CD4-positive, alpha-beta T cell treated with Interleukin-15 for 4 hours (primary cell): ENCODE measurements around the gene ZNF609.
"Not testable (repeated sequence)": the region's sequence is repeated elsewhere in the genome, so short reads cannot be mapped to it uniquely, and the experiment has no call there.

Source experiments
- DNase-seq: peaks from one replicate; pipeline ENCODE4 v3.0.0-alpha.2; 2020; ENCODE audit warnings: low spot score

Gene ZNF609

GRCh38 chr15:64623347-64623996, 163.1 kb downstream of the ZNF609 start:
- no peak for DNase-seq

DNA sequence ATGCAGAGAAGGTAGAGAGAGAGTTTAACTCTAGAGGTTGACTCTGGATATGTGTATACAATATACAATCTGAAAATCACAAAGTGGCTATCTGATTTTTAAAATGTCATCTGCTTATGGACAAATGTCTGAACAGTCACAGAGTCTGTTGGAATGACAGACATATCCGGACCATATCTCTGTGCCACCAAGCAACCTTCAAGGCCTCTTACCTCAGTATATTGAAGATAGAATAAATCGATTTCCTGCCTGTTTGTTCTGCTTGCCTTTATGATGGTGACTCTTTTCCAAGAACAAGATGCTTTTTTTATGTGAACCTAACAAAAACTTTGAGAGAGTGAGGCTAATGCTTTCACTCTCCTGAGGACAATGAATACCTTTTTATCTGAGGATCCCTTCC, 163.9 kb downstream of the ZNF609 start:
- DNase-seq: peak; percentile 40

GRCh38 chr15:64629063-64629462, 168.7 kb downstream of the ZNF609 start:
- DNase-seq: no peak

DNA sequence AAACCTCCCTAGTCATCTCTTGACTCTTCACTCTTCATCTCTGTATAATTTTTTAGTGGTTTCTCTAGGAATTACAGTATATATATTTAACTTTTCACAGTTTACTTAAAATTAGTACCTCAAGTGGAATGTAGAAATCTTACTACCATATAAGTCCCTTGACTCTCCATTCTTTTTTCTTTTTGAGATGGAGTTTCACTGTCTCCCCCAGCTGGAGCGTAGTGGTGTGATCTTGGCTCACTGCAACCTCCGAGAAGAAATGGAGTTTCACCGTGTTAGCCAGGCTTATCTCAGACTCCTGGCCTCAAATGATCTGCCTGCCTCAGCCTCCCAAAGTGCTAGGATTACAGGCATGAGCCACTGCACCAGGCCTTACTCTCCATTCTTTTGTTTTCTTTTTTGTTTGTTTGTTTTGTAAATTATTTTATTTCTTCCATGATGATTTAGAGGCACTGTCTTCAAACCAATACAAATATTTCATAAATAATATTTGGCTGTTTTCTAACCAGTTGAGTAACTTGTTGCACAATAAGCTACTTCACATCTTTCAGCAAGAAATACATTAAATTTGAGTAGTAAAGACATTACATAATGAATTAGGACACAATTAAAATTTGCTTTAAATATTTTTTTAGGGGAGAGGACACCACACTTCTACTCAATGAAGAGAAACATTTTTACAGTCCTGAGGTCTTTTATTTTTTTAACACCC, 170.2 kb downstream of the ZNF609 start:
- DNase-seq: no peak

- DNase-seq: not testable (repeated sequence)
These were observed 172.3 kb downstream of the ZNF609 start for GRCh38 chr15:64632639-64633038.

GRCh38 chr15:64633332-64633731, 173.0 kb downstream of the ZNF609 start:
- DNase-seq: no peak

DNA sequence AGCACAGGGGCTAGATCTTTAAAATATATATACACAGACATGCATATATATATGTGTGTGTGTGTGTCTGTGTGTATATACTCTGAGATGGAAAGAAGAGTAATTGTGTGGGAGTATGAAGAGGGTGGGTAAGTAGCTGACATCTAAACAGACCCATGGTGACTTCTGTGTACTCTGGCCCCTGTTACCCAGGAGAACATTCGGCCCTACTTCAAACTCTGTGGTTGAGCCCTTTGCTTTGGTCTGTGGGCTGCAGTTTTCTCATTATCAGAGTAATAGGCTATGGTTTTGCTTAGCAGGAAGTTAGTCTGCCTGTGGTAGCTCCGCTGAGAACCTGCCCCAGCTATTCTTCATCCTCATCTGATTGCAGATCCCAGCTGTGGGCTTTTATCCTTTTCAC, 173.6 kb downstream of the ZNF609 start:
- peak; percentile 68 for DNase-seq

DNA sequence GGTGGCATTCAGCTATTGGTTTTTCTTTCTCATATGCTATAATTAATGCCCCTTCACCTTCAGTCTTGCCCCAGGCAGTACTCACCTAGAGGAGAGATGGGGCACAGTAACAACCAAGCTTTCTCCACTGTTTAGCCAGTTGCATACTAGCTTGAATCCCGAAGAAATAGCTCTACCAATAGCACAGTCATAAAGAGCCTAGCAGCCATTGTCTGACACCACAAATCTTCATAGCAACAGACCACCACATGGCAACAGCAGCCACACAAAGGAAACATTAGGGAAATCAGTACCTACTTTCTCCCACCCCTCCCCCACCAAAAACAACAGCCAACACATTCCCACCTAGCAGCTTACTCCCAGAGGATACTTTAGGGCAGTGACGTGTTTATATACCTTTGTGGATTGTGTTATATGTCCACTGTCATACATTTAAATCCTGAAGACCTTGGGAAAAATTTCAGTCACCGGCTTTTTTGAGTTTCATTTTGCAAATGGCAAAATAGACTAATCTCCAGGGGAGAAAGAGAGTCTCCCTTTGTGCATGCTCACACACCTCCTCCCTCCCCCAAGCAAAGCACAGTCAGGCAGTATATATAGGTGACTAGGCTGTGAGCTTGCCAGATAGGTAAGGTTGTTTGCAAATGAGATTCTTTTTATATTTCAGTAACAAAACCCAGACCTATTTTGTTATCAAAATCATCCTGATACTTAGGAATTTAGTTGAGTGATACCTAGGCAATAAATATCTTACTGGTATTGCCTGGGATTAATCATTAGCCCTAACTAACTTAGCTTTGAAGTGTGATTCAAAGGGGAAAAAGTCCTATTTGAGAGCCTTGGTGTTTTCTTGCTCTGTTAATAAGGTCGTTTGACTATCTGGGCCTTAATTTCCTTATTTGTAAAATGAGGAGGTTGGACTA, 174.5 kb downstream of the ZNF609 start:
- DNase-seq: peak; percentile 36

DNA sequence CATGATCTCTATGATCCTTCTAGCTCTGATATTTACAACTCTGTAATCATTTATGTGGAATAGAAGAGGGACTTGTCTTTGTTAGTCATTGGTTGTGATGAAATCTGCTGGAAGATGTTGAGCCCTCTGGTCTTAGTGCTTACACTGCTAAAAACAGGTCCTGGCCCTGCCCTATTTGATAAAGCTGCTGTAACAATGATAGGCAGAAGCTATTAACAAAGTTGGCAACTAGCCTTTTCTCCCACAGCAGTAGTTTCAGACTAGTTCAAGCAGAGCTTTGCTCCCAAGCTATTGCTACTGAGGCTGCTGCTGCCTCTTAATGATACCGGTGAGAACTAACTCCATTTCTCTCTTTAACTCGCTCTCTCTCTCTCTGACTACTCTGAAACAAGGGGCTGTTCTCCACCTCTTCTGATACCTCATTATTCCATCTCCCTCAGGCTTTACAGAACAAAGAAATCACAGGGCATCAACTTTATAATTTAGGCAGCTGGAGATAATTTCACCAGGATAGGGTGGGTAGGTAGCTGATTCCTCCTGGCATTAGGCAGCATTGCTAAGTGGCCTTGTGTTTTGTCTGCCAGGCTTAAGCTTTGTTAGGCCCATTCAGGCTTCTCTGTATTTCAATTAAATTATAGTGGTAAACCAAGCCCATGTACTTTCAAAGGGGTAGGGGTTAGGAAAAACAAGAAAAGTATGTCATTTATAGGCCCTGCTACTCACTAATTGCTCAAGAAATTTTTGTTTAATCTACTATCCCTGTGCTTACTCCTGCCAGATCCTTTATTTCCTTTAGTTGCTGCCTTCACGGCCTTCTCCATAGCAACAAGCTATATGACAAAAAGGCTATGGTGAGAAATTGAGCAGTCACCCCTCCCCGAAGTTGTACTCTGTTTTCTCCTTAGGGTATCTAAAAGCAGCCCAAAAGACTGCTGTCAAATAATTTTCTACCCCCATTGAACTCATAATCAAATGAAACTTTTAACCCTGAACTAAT, 175.4 kb downstream of the ZNF609 start:
- DNase-seq: no peak

DNA sequence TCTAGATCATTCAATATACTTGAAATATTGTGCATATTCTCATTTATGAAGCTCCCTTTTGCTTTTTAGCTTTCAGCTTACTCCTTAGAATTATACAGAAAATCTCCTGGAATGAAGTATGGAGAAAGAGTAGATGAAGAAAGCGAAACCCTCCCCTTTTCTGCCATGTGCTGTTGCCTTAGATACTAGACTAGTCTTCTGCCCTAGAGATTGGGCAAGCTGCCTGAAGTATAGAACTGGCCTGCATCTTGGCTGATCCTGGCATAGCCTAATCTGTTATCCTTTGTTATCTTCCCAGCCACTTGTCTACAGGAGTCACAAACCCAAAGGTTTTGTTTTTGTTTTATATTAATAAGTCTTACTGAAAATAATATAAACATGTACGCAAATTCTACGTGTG, 176.2 kb downstream of the ZNF609 start:
- DNase-seq: no peak

DNA sequence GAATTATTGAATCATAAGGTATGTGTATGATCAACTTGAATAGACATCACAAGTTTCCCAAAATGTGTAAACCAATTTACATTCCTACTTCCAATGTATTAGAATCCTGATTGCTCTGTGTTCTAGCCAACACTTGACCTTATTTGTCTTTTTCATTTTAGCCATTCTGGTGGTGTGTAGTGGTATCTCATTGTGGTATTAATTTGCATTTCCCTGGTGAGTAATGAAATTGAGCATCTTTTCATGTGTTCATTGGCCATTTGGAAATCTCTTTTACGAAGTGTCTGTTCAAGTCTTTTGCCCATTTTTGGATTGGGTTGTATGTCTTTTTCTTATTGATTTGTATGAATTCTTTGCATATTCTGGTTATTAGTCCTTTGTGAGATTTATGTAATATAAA, 177.0 kb downstream of the ZNF609 start:
- DNase-seq: no peak

DNA sequence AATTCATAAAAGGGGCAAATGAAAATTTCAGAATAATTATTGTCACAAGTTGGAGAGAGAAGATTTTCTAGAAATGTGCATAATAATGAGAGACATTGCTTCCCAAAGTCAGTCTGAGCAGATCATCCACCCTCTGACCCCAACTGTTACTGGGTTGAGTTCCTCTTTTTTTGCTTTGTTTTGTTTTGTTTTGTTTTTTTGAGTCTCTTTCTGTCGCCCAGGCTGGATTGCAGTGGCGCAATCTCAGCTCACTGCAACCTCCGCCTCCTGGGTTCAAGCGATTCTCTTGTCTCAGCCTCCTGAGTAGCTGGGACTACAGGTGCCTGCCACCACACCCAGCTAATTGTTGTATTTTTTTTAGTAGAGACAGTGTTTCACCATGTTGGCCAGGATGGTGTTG, 179.4 kb downstream of the ZNF609 start:
- not testable (repeated sequence) for DNase-seq

DNA sequence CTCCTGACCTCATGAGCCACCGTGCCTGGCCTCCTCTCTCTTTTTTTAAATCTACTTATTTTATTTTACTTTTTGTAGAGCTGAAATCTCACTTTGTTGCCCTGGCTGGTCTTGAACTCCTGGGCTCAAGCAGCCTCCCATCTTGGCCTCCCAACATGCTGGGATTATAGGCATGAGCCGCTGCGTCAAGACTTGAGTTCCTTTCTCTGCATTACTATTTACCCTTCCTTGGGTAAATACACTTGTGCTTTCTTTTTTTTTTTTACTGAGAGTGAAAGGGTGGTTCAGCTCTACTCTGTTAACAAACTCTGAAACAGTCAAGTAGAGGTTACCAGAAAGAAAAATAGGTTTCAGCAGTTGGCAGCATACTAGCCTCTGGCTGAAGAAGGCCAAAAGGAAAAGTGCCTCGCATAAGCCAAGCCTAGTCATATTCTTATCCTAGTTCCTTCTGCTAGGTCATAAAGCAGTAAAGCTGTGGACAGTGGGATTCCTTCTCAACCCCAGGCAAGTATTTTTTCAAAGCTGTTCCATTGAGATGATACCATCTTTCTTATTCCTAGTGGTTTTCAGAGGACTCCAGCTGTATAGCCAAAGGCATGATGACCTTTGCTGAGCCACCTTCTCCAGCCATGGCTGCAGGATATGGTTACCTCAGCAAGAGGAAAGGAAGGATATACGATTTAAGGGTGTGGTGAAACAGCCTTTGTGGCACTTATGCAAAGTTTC, 179.9 kb downstream of the ZNF609 start:
- DNase-seq: no peak

DNA sequence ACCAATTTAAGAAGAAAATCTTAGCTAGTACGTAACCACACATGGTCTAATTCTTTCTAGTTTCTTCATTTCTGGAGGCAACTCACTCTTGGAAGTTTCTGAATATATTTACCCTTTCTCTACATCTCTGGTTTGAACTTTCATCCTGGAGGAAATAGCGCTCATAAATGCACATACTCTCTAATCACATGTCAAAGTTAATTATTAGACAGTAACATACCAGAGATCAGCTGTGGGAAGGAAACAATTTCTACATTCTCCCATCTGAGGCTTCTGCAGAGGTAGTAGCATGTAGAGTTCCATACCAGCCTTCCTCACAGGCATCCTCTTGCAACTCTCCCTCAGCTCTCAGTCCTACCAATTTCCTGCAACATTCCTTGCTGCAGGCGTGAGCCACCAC, 182.5 kb downstream of the ZNF609 start:
- DNase-seq: no peak

- DNase-seq: no peak
These were observed 183.3 kb downstream of the ZNF609 start for GRCh38 chr15:64643685-64644084.

- not testable (repeated sequence) for DNase-seq
These were observed 184.4 kb downstream of the ZNF609 start for GRCh38 chr15:64644811-64645210.

DNA sequence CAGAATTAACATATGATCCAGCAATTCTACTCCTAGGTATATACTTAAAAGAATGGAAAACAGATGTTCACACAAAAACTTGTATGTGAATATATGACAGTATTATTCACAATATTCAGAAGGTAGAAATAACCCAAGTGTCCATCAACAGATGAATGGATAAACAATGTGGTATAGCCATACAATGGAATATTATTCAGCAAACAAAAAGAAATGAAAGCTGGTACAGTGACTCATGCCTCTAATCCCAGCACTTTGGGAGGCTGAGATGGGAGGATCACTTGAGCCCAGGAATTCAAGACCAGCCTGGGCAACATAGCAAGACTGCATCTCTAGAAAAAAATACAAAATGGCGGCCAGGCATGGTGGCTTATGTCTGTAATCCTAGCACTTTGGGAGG, 185.6 kb downstream of the ZNF609 start:
- DNase-seq: no peak

- no peak for DNase-seq
These were observed 187.0 kb downstream of the ZNF609 start for GRCh38 chr15:64647367-64647766.

- DNase-seq: no peak
These were observed 190.2 kb downstream of the ZNF609 start for GRCh38 chr15:64650552-64650951.

DNA sequence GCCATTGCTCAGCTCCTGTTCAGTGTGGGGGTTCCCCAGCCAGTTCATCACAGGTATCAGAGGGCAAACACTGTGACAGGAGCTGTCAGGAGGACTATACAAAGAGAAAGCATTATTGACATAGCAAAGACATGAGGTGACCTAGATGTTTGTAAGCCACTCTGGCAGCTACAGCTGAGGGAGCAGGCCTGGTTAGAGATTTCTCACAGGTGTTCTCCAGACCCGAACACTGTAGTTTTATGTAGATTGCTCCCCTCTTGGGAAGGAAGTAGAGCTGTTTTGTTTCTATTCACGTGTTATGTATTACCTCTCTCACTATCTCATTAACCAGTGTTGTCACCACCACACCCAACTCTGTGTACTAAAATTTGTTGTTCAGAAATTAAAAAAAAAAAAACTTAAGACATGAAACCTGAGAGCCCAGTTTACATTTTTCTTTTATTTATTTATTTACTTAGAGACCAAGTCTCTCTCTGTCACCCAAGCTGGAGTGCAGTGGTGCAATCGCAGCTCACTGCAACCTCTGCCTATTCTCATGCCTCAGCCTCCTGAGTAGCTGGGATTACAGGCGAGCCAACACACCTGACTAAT, 191.3 kb downstream of the ZNF609 start:
- DNase-seq: peak; percentile 64
